HG03575 (cell line): ENCODE data around the gene CRLF3.
"Not testable (repeated sequence)": the region's sequence is repeated elsewhere in the genome, so short reads cannot be mapped to it uniquely, and the experiment has no call there.

ENCODE experiments used
- ATAC-seq: cut with Tn5 transposase; IDR thresholded peaks from one replicate; pipeline ENCODE4 v1.9.1; 2021; ENCODE audit not compliant: unreplicated experiment, insufficient number of reproducible peaks, low FRiP score; ENCODE audit errors: extremely low read depth

CRLF3 gene

DNA sequence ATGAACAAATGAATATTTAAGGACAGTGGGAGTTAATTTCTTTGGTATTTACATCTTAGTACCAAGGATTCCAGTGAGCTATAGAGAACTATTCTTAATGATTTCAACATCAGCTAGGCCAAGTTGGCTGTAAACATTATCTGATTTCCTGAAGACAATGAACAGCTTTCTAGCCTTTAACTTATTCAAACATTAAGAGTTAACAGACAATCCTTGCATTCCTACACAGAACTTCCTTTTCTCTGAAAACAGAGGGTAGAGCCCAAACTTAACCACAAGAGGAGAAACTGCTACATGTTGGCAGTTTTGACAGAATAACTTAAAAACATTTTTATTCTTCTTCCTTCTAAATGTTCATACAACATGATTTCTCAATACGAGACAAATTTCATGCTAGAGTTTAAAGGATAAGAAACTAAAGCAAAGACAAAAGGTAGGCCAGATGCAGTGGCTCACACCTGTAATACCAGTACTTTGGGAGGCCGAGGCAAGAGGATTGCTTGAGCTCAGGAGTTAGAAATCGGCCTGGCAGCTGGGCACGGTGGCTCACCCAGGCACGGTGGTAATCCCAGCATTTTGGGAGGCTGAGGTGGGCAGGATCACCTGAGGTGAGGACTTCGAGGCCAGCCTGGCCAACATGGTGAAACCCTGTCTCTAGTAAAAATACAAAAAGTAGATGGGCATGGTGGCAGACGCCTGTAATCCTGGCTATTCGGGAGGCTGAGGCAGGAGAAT, 4.4 kb downstream of the CRLF3 start:
- no peak for ATAC-seq

DNA sequence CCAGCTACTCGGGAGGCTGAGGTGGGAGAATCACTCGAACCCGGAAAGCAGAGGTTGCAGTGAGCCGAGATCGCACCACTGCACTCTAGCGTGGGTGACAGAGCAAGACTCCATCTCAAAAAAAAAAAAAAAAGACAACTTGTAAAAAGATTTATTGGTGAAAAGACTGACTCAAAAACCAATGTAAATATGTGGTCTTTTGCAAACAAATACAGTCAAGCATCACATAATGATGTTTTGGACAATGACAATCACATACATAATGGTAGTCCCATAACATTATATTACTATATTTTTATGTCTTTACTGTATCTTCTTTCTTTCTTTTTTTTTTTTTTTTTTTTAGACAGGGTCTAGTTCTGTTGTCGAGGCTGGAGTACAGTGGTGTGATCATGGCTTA, 8.3 kb downstream of the CRLF3 start:
- no peak for ATAC-seq

- ATAC-seq, result not testable (repeated sequence)
Observed at GRCh38 chr17:30814860-30815259, 9.6 kb downstream of the CRLF3 start.

DNA sequence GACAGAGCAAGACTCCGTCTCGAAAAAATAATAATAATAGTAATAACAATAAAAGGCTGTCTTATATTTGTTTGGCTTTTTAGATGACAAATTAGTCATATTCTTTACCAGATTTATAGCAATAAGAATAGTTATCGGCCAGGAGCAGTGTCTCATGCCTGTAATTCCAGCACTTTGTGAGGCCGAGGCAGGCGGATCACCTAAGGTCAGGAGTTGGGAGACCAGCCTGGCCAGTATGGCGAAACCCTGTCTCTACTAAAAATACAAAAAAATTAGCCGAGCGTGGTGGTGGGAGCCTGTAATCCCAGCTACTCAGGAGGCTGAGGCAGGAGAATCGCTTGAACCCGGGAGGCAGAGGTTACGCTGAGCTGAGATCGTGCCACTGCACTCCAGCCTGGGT, 10.3 kb downstream of the CRLF3 start:
- not testable (repeated sequence) for ATAC-seq

GRCh38 chr17:30812218-30813177, 12.0 kb downstream of the CRLF3 start:
- no peak for ATAC-seq

- ATAC-seq, result no peak
Observed at GRCh38 chr17:30809867-30810266, 14.6 kb downstream of the CRLF3 start.

GRCh38 chr17:30808785-30809286, 15.7 kb downstream of the CRLF3 start:
- no peak for ATAC-seq

DNA sequence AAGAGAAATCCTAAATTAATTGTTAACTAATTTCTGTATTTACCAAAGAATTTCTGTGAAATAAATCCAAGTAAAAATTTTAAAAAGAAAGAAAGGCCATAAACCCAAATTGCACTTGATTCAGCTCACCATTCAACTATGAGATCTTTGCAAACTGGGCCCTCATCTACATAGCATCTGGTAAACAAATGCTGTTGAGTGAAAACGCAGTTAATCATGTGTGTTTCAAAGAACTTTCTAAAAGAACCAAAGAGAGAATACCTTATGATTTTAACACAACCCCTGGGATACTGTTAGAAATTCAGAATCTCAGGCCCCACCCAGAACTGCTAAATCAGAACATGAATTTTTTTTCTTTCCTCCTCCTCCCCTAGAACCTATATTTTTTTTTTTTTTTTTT, 16.6 kb downstream of the CRLF3 start:
- ATAC-seq, result no peak

DNA sequence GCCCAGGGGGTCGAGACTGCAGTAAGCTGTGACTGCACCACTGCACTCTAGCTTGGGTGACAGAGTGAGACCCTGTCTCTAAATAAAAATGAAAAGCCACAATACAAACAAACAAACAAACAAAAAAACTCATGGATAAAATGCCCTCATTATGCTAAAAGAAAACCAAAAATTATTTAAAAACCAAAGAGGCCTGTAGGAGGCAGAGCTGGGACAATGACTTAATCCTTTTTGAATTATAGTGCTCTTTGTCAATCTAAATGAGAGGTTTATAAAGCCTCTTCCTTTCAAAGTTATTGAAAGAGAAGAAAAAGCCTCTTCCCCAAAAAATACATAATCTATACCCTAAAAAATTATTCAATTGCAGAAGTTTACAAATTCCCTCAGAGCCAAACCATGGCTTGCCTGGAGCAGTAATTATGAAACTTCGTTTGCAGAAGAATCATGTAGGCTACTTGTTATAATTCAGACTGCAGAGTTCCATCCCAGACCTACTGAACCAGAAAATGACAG, 18.5 kb downstream of the CRLF3 start:
- ATAC-seq, result no peak

DNA sequence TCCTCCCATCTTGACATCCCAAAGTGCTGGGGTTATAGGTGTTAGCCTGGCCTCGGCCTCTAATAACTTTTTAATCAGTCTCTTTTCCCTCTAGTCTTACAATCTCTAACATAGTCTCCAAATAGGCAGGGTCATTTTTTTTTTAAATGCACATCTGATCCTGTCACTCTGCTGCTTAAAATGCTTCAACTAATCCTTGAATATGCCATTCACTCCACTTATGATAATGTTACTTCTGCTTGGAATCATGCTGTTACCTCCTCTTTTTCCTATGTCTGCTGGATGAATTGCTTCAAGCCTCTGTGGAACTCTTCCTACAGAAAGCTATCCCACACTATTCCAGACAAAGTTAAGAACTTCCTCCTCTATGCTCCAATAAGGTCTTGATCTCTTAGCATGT, 22.8 kb downstream of the CRLF3 start:
- ATAC-seq, result no peak

- ATAC-seq, result no peak
Observed at GRCh38 chr17:30796016-30796415, 28.5 kb downstream of the CRLF3 start.

DNA sequence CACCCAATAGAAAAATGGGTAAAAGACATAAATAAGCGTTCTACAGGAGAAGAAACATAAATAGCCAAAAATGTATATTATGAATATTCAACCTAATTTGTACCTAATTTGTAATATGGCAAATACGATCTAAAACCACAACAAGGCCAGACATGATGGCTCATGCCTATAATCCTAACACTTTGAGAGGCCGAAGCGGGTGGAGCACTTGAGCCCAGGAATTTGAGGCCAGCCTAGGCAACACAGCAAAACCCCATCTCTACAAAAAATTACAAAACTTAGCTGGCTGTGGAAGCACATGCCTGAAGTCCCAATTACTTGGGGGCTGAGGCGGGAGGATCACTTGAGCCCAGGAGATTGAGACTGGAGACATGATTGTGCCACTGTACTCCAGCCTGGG, 30.1 kb downstream of the CRLF3 start:
- ATAC-seq, result no peak

DNA sequence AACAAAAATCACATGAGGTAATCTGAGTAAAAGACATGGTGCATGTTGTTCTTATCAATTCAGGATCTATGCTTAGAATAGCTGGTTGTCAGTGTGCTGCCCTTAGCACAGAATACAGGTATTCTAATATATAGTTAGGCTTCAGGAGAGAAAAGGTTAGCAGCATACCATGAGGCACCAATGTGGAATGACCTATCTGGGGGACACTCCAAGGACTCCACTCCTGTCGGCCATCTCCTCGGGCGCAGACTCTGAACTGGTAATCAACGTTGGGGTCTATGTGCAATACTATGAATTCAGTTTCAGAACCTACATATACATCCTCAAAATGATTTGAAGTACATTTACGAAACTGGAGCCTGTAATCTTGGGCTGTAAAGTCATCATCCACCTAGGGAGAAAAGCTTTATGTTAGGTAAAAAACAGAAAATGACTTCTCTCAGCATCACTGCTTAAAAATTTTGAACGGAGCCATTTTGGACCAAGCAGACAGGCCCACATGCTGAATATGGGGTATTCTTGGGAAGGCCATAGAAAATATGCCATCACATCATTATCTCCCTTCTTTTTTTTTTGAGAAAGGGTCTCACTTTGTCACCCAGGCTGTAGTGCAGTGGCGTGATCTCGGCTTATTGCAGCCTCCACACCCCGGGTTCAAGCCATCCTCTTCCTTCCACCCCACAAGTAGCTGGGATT, 31.1 kb downstream of the CRLF3 start:
- ATAC-seq, result no peak

DNA sequence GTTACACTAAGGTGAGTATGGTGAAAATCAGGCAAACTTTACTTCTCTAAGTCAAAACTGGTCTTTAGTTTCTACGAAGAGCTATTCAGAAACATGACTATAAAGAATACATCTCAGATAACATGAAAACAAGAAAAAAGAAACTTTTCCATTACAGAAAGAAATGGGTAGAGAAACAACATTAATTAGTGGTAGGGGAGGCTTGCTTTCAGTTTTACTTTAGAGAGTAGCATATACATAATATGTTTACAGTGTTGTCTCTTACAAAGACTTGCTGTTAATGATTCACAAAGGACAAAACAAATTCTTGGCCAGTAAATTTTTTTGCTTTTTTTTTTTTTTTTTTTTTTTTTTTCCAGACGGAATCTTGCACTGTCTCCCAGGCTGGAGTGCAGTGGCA, 34.2 kb downstream of the CRLF3 start:
- no peak for ATAC-seq

GRCh38 chr17:30788918-30789317, 35.6 kb downstream of the CRLF3 start:
- ATAC-seq, result no peak

GRCh38 chr17:30782206-30782605, 42.3 kb downstream of the CRLF3 start:
- no peak for ATAC-seq

DNA sequence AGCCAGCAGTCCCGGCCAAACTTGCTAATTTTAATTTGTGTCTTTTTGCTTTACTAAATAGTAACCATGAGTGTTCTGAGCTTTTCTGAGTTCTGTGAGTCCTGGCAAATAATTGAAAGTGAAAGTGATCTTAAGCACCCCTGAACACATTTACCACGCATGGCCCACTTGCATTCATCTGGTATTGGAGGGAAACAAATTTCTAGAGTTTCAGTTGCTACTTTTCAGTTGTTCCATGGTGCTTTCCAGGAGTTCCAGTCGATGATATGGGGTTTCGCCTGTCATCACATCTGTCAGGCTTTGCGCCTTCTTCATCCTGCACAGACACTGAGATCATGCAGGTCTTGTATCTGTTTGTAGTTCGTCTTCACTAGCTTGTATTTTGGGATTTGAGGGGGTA, 44.1 kb downstream of the CRLF3 start:
- no peak for ATAC-seq

- not testable (repeated sequence) for ATAC-seq
Observed at GRCh38 chr17:30768771-30769170, 55.7 kb downstream of the CRLF3 start.
